LNCAP (cell line): ENCODE measurements around the gene SSTR5.

Source experiments
- TF ChIP-seq, protein P1 (sequence below): fragments of 450-650 bp; IDR thresholded peaks from 2 replicates; pipeline ENCODE4 v1.5.1; 2017; ENCODE audit warnings: mild to moderate bottlenecking

SSTR5 gene

DNA sequence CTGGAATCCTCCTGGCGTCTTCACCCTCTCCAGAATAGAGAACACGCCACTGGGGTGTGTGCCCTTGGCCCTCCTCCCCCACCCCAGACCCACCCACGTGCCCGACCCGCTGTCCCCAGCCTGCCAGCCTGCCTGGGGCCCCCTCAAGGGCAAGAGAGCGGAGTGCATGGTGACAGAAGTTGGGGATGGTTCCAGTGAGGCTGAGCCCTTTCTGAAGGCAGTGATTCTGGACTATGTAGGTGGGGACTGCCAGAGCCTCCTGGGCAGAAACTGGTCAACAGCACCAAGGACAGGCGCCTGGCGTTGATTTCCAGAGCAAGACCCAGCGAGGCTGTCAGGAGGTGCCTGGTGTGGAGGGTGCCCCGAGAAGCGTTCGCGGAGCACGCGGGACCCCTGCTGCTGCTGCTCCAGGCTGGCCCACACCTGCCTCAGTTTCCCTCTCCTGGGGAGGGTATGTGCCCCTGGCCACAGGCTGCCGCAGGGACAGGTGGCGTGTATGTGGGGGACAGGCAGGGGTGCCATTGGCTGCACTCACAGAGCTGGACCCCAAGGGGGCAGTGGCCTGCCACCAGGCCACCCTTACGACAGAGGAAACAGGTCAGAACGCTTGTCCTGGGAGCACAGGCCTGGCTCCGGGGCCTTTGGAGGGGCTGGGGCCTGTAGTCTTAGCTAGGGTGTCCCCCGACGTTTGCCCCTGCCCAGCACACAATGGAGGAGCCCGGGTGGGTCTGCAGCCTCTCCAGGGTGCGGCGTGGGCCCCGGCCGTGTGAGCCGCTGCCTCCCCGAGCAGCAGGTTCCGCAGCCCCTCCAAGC, 1.2 kb downstream of the SSTR5 start:
- TF ChIP-seq, protein P1, sequence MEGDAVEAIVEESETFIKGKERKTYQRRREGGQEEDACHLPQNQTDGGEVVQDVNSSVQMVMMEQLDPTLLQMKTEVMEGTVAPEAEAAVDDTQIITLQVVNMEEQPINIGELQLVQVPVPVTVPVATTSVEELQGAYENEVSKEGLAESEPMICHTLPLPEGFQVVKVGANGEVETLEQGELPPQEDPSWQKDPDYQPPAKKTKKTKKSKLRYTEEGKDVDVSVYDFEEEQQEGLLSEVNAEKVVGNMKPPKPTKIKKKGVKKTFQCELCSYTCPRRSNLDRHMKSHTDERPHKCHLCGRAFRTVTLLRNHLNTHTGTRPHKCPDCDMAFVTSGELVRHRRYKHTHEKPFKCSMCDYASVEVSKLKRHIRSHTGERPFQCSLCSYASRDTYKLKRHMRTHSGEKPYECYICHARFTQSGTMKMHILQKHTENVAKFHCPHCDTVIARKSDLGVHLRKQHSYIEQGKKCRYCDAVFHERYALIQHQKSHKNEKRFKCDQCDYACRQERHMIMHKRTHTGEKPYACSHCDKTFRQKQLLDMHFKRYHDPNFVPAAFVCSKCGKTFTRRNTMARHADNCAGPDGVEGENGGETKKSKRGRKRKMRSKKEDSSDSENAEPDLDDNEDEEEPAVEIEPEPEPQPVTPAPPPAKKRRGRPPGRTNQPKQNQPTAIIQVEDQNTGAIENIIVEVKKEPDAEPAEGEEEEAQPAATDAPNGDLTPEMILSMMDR: no peak

DNA sequence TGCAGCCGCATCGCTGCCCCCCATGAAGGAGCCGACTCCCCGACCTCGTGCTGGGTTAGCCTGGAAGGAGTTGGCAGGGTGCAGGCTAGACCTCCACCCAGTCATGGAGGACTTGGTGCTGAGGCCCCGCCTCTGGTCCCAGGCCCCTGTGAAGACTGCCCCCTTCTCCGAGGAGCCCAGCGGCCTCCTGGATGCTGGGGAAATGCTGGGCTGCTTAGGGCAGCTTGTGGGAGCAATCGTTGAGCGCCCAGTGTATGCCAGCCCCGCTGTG, 1.8 kb downstream of the SSTR5 start:
- TF ChIP-seq, protein P1: no peak

DNA sequence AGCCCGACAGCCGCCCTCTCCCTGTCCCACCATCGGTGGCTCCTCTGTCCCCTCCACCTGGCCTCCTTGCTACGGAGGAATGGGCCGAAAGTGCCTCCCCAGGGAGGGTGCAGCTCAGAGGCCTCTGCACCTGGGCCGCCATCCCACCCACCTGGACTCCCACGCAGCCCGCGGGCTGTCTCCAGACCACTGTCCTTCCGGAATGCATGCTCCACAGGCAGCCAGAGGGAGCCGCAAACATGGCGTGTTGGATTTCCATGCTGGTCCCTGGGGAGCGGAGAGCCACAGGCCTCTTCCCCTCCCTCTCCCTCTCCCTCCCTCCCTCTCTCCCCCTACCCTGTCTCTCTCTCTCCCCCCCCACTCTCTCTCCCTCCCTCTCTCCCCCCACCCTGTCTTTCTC, 3.0 kb downstream of the SSTR5 start:
- TF ChIP-seq, protein P1: no peak

DNA sequence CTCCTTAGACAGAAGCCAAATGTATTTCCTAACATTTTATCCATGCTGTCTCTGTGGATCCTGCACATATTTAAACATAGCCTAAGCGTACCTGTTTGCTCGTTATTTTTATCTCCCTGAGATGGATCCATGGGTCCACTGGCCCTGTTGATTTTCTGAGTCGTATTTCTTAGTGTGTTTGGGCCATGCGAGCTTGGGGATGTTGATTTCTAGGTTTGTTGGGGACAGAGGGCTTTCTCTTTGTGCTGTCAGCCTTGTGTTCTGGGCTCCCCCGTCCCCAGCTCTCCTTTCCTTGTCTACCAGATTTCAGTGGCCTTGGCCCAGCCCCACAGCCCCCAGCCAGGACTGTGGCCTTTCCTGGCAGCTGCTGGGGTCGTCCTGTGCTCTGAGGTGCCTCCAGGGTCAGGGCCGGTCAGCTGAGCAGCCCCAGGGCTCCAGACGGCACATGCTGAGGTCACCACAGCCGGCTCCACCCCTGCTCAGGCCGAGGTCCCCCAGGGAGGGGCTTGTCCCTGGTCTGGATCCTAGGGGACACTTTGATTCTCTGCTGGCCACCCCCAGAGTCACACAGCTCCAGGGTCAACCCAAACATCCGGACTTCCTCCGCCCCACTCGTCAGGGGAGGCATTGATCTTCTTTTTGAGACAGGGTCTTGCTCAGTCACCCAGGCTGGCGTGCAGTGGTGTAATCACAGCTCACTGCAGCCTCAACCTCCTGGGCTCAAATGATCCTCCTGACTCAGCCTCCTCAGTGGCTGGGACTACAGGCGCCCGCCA, 4.4 kb downstream of the SSTR5 start:
- TF ChIP-seq, protein P1: no peak

DNA sequence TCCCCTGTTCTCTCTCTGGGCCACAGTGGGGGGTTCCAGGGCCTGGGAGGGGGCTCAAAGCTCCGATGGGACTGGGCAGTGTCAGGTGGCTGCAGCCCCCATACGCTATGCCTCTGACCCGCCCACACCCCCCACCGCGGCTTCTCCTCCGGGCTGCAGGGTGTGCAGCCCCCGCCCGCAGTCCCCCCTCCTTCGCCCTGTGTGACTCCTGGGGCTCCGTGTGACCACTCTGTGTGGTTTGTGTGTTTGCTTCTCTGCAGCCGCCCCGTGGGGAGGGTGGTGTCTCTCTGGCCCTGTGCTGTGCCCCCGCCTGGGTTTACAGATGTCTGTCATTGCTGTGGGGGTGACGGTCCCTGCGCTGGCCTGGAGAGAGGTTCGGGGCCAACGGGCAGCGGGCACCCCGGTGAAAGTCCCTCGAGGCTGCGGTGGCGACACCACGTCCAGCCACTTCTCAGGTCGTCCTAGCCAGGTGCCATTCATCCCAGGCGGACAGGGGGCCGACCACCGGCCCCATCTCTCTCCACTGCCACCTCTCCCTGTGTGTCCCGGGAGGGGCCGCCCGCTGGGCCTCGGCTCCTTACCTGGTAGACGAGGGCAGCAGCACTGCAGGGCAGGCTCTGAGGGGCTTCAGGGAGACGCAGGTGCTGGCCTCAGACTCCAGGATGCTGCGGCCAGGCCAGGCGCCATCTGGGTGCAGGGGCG, 5.5 kb downstream of the SSTR5 start:
- TF ChIP-seq, protein P1: no peak

DNA sequence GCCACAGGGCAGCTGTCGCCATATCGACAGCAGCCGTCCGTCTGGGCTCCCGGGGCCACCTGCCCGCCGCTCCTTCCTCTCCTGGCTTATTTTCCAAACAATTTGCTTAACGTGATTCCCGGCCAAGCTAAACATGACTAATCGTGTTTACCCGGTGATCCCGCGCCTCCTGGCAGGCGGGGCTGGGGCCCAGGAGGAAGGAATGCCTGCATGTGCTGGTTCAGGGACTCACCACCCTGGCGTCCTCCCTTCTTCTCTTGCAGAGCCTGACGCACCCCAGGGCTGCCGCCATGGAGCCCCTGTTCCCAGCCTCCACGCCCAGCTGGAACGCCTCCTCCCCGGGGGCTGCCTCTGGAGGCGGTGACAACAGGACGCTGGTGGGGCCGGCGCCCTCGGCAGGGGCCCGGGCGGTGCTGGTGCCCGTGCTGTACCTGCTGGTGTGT, 6.1 kb downstream of the SSTR5 start:
- TF ChIP-seq, protein P1: no peak

DNA sequence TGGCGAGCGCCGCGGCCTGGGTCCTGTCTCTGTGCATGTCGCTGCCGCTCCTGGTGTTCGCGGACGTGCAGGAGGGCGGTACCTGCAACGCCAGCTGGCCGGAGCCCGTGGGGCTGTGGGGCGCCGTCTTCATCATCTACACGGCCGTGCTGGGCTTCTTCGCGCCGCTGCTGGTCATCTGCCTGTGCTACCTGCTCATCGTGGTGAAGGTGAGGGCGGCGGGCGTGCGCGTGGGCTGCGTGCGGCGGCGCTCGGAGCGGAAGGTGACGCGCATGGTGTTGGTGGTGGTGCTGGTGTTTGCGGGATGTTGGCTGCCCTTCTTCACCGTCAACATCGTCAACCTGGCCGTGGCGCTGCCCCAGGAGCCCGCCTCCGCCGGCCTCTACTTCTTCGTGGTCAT, 6.8 kb downstream of the SSTR5 start:
- TF ChIP-seq, protein P1: no peak
